GM18505 (cell line): ENCODE results near the gene RASAL1.

Experiments
- ATAC-seq: cut with Tn5 transposase; IDR thresholded peaks from one replicate; pipeline ENCODE4 v1.9.1; 2021; ENCODE audit not compliant: unreplicated experiment
- POLR2A ChIP-seq: IDR thresholded peaks from 4 replicates; pipeline ENCODE4 v1.6.1; 2011; ENCODE audit warnings: borderline replicate concordance; ENCODE audit not compliant: insufficient read depth, insufficient read length; ENCODE audit errors: extremely low read depth

RASAL1 gene

GRCh38 chr12:113170926-113171325 lies 35.4 kb upstream of the RASAL1 start:
- no peak for ATAC-seq
- no peak for TF ChIP-seq POLR2A

- ATAC-seq, result no peak
- TF ChIP-seq POLR2A, result no peak
Measured at GRCh38 chr12:113170457-113170856, 34.9 kb upstream of the RASAL1 start.

GRCh38 chr12:113169697-113170096 lies 34.1 kb upstream of the RASAL1 start:
- ATAC-seq, result no peak
- no peak for TF ChIP-seq POLR2A

- TF ChIP-seq POLR2A, result no peak
- ATAC-seq, result no peak
Measured at GRCh38 chr12:113167868-113168267, 32.3 kb upstream of the RASAL1 start.

GRCh38 chr12:113165521-113166450 lies 30.2 kb upstream of the RASAL1 start:
- no peak for TF ChIP-seq POLR2A
- no peak for ATAC-seq

GRCh38 chr12:113164014-113164413 lies 28.5 kb upstream of the RASAL1 start:
- no peak for ATAC-seq
- no peak for TF ChIP-seq POLR2A

GRCh38 chr12:113163030-113163360 lies 27.4 kb upstream of the RASAL1 start:
- no peak for ATAC-seq
- no peak for TF ChIP-seq POLR2A

GRCh38 chr12:113162102-113163029 lies 26.8 kb upstream of the RASAL1 start:
- TF ChIP-seq POLR2A, result no peak
- ATAC-seq, result no peak

GRCh38 chr12:113161415-113162016 lies 26.0 kb upstream of the RASAL1 start:
- no peak for TF ChIP-seq POLR2A
- ATAC-seq, result no peak

- TF ChIP-seq POLR2A, result no peak
- ATAC-seq, result no peak
Measured at GRCh38 chr12:113159937-113160336, 24.4 kb upstream of the RASAL1 start.

GRCh38 chr12:113158439-113159203 lies 23.1 kb upstream of the RASAL1 start:
- ATAC-seq, result no peak
- no peak for TF ChIP-seq POLR2A

- TF ChIP-seq POLR2A, result peak; percentile 15
- no peak for ATAC-seq
Measured at GRCh38 chr12:113157218-113157859, 21.8 kb upstream of the RASAL1 start.
